GM18907 (cell line): ENCODE measurements around the gene OR52B6.
"Not testable (repeated sequence)": the region's sequence is repeated elsewhere in the genome, so short reads cannot be mapped to it uniquely, and the experiment has no call there.

Experiments used
- ATAC-seq: cut with Tn5 transposase; IDR thresholded peaks from one replicate; pipeline ENCODE4 v1.9.1; 2021; ENCODE audit warnings: mild to moderate bottlenecking, moderate library complexity; ENCODE audit not compliant: unreplicated experiment

The OR52B6 gene

GRCh38 chr11:5593146-5593545, 12.5 kb downstream of the OR52B6 start:
- ATAC-seq, result no peak

GRCh38 chr11:5596607-5597201, 16.0 kb downstream of the OR52B6 start, which contains the start of gene TRIM6:
Gene TRIM6, plus strand, starts transcription at chr11:5596637. Its CDS starts 261 bp downstream, at chr11:5596898.
- ATAC-seq, result no peak

- ATAC-seq, result no peak
Observed at GRCh38 chr11:5597953-5598352, 17.3 kb downstream of the OR52B6 start.

GRCh38 chr11:5600374-5600851, 19.7 kb downstream of the OR52B6 start:
- peak; percentile 92 for ATAC-seq

- not testable (repeated sequence) for ATAC-seq
Observed at GRCh38 chr11:5602791-5603190, 22.1 kb downstream of the OR52B6 start.

- ATAC-seq, result no peak
Observed at GRCh38 chr11:5603326-5603725, 22.6 kb downstream of the OR52B6 start.

- no peak for ATAC-seq
Observed at GRCh38 chr11:5604896-5605295, 24.2 kb downstream of the OR52B6 start.

- no peak for ATAC-seq
Observed at GRCh38 chr11:5605849-5606248, 25.2 kb downstream of the OR52B6 start.

- no peak for ATAC-seq
Observed at GRCh38 chr11:5608808-5609207, 28.1 kb downstream of the OR52B6 start.

- no peak for ATAC-seq
Observed at GRCh38 chr11:5610446-5610845, 29.8 kb downstream of the OR52B6 start.

GRCh38 chr11:5611627-5612026, 30.9 kb downstream of the OR52B6 start:
- ATAC-seq, result no peak

- no peak for ATAC-seq
Observed at GRCh38 chr11:5618807-5619206, 38.1 kb downstream of the OR52B6 start.

- no peak for ATAC-seq
Observed at GRCh38 chr11:5620651-5621521, 40.2 kb downstream of the OR52B6 start.

GRCh38 chr11:5621580-5621979, 40.9 kb downstream of the OR52B6 start:
- ATAC-seq, result no peak

GRCh38 chr11:5622802-5623201, 42.1 kb downstream of the OR52B6 start:
- no peak for ATAC-seq

- ATAC-seq, result peak; percentile 98
Observed at GRCh38 chr11:5624489-5625279, 44.0 kb downstream of the OR52B6 start, which contains the start of gene TRIM34. Gene TRIM34, plus strand, starts transcription at chr11:5625001. Its CDS starts 7,331 bp downstream, at chr11:5632332.

- ATAC-seq, result no peak
Observed at GRCh38 chr11:5625281-5625680, 44.6 kb downstream of the OR52B6 start.

- no peak for ATAC-seq
Observed at GRCh38 chr11:5626196-5626595, 45.5 kb downstream of the OR52B6 start.

GRCh38 chr11:5631417-5631816, 50.7 kb downstream of the OR52B6 start:
- peak; percentile 20 for ATAC-seq
